Daoy (cell line): ENCODE results near the gene ACBD6. TPM values are rescaled to one million over a fixed set of nuclear protein-coding genes. Genes with fewer than 3 reads are reported as not detected.

Experiments used
- DNase-seq: peaks from one replicate; pipeline ENCODE4 v3.0.0-alpha.2; 2015; ENCODE audit warnings: low read depth
- total RNA-seq: library from RNA; depleted of rRNA; stranded (reverse); fragments of >200 nt; shearing (Covaris generic); gene quantifications from 2 replicates; pipeline ENCODE4 v1.2.3, GENCODE V29; 2014

ACBD6 gene
- total RNA-seq, 1 experiment from 2014 or later = 58.7 TPM

DNA sequence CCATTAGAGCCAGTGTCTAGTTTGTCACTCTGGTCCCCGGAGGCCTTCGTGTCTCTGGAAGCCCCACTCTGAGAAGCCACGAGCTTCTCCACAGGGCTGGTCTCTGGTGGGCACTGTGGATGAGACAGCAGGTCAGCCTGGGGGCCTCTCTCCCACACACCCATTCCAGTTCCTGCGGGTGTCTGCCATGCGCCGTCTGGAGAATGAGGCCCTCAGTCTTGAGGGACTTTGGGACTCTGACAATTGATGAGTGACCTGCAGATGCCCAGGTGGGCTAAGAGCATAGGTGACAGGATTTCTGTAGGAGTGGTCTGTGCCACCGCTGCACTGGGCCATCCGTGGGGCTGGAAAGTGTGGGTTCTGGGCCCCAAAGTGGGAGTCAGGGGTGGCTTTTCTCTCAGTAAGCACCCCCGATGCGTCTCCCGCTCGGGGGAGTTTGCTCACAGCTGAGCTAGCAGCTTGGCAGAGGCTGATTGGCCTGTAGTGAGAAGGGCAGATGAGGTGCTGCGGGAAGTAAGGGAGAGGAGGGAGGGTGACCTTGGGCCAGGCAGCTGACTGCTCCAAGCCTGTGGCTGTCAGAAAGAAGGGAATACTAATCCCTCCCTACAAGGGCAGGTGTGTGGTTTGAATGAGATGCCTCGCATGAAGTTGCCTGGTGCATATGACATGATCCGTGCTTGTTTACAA, 245.9 kb downstream of the ACBD6 start:
- DNase-seq = no peak

DNA sequence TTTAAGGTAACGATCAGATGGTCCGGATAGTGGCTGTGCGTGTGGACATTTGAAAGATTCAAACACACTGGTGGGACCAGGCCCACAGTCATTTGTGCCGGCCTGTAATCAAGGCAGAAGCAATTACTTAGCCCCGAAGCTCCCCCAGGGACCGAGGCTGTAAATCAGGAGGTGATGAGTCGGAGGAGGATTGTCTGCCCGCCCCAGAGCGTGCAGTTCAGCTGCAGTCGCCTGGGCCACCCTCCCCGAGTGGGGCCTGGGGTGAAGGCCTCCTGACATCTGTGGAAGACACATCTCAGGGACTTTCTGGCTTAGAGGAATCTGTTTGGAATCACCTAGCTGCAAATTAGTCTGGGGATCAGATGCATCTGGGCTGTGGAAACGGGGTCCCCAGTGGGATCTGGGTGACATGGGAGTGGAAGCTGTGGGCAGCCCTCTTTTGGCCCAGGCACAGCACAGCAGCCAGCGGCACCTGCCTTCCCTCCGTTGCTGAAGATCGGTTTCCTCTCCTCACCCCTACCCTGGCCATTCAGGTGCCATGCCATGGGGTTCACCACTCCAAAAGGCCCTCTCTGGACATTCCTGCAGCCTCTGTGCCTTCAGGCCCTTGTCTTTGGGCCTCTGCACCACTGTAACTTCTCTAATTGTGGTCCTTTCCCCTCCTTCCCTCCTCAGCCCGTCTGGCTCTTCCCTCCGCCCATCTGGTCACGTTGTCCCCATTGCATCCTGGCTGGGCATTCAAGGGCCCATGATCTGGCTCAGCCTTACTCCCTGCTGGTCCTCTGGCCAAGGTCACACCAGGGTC, 246.6 kb downstream of the ACBD6 start:
- DNase-seq = no peak

DNA sequence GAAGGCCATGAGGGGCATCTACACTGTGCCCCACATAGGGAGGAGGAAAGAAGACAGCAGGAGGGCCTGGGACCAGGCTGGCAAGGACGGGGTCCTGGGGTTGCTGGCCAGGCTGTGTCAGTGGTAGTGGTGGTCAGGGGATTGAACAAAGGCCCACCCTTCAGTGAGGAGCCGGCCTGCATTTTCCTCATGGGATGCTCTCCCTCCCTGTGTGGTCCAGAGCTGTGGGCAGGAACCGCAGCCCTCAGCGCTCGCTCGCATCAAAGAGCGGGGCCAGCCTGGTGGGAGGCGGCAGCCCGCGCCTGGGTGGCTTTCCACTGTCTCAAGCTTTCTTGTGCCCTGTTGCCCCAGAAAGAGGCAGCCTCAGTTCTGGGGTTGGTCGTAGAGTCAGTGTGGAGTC, 247.5 kb downstream of the ACBD6 start:
- DNase-seq = no peak

DNA sequence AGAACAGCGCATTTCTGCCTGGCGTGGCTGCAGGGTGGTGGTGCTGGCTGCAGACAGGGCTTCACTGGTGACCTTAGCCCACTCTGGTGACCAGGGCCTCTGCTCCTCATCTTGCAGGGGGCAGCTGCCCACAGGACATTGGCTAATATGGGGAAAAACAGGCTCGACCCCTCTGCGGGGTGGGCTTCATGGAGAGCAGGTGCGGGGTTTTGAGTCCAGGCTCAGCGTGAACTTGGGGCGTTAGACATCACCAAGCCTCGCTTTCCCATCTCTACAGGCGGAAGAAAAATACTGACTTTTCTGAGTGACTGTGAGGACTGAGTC, 247.9 kb downstream of the ACBD6 start:
- no peak for DNase-seq

DNA sequence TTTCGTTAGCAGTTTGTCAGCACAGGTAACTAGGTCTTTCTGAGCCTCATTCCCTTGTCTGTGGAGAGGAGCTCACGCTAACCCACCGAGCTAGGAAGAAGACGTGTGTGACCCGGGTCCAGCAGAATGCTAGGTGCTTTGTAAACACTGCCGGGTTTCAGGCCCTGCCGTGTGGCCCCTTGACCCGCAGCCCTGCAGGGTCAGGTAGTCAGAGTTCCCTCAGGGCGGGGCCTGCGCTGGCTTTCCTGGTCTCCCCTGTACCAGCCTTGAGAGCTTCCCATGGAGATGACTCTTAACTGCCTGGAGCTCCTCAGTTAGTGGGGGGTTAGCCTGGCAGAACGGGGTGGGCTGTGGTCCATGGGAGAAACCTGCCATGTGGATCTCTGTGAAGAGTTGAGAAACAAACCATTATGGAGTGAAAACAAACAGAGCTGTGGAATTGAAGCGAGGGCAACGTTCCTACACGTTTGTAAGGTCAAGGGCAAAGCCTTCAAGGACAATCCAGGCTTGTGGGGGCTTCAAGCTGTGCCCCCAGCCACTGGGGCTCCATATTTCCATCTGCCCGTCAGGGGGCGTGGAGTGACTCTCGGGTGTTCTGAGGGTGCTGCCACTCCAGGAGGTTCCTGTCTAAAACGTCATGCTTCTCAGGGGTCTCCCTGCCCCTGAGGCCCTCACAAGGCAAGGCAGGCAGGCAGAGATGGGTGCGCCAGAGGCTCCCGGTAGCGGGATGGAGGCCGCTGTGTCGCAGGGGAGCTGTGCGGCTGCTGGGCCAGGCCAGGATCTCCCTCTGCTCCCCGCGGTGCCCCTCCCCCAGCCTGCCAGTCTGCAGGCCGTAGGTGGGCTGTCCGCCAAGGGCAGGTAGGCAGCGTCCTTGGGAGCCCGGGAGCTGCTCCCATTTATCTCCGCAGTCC, 248.5 kb downstream of the ACBD6 start:
- no peak for DNase-seq

DNA sequence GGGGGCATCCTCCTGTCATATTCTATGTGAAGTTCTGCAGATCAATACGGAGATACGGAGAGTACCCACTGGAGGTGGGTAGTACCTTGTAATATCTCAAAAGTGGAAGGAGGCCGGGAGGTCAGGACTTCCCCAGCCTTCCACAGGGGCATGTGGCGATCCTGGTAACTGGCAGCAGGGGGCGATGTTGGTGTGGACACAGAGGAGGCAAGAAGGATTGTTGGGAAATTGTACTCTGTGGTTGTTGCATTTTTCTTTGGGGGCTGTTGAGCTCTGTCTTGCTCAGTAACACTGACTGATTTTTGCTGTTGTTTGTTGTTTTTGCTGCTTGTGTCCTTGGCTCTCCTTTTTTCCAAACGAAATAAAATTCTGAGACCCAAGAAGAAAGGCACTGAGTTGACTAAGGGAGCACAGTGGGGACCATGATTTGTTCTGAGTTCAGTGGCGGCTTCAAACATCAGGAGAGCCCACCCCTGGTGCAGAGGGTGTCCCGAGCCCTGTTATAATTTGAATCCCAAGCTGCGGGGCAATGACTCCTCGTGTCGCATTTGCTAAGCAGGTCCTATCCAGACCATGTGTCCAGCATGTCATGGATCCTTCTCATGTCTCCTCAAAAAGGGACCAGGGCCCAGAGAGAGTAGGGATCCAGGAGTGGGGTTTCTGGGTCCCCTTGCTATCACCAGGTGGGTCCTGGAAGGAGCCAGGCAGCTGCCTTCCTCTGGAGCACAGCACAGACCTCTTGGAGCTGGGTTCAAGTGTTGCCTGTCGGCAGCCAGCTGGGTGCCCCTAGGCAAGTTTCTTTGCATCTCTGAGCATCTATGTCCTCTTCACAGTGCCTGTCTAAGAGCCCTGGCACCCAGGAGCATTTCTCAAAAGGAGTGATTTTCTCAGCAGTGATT, 249.5 kb downstream of the ACBD6 start:
- DNase-seq = peak; percentile 78

DNA sequence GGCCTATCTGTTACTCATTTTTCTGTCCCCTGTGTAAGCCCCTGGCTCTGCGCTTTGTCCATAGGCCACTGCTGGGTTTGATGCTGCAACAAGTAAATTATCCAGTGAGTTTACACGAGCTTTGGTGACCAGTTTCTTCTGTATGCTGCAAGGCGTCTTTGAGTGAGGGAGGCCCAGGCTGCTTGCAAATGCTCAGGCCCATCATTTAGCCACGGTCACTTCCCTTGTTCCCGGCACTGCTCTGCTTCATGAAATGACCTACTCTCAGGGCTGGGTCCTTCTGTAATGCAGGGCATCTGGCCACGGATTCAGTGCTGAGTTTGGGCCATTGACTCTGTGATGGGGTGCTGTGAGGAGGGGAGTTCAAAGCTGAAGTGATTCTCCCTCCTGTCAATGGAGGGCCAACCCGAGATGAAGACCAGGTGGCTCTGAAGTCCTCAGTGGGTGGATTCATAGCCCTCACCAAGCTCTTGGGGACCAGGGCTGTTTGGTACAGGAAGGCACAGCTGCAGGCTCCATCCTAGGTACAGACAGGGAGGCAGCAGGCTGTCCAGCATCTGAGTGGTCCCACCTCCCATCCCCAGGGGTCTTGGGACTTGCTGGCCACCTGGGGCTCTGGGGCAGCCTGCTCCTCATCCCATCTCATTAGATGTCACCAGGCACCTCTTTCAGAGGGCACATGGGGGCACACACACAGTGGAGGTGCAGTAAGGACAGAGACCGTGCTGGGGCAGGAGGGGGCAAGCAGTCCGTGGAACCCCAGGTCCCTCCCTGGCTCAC, 250.7 kb downstream of the ACBD6 start:
- no peak for DNase-seq

DNA sequence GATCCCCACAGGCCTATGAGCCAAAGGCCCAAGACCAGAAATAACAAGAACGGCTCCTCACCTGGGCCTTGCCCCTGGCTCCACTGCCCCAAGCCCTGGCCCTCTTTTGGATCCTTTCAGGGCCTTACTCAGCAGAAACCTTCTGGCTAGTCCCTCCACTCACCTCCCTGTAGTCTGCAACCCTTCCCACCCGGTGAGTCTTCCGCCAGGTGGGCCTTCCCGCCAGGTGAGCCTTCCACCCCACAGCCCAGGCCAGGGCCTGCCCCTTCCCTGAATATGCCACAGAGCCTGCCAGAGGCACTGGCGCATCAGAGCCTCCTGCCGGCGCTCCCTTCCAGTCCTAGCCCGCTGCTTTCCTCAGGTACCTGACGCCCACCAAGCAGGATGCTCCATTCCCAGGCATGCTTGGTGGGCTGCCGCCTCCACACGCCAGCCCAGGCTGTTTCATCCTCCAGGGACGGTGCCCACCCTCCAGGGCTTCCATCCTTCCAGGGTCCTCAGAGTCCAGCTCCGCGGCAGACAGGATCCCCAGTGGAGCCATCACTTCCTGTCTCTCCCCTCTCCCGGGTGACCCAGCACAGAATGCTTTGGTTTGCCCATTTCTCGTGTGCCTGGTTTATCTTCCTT, 251.4 kb downstream of the ACBD6 start:
- no peak for DNase-seq

DNA sequence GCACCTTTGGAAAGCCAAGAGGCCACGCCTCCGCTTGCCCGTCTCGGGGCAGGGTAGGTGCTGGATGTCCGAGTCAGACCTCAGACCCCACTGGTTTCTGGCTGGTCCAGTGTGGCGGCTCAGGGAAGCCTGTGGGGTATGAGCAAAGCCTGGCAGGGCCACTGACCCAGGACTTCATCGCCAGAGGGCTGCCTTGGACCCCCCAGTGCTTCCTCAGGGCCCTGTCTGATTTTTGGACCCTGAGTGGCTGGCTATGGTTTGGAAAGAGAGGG, 251.9 kb downstream of the ACBD6 start:
- DNase-seq = no peak

DNA sequence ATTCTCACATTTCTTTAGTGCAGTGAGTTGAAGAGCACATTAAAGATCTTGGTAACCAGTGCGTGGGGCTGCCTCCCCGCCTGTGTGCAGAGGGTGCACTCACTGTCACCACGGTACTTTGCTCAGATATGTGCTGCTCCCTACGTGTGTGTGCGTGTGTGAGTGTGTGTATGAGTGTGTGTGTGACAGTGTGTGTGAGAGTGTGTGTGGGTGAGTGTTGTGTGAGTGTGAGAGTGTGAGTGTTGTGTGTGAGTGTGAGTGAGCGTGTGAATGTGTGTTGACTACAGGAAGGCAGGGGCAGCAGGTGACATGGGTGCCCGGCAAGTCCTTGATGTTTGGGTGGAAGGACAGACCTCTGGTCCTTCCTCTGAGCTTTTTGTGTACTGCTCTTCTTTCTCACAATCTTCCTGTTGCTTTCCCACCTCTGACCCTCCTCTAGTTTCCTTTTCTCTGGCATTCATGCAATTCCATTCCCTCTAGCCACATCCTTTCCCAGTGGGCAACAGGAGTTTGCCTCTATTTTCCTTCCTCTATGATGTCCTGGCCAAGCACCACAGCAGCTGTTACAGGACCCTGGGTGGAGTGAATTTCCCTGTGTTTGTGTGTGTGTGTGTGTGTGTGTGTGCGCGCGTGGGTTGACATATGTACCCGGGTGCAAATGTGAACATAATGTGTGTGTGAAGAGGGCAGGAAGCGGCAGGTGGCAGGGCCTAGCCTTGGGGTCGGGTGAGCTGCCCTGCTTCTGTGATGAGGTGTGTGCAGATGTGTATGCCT, 252.5 kb downstream of the ACBD6 start:
- DNase-seq = no peak

DNA sequence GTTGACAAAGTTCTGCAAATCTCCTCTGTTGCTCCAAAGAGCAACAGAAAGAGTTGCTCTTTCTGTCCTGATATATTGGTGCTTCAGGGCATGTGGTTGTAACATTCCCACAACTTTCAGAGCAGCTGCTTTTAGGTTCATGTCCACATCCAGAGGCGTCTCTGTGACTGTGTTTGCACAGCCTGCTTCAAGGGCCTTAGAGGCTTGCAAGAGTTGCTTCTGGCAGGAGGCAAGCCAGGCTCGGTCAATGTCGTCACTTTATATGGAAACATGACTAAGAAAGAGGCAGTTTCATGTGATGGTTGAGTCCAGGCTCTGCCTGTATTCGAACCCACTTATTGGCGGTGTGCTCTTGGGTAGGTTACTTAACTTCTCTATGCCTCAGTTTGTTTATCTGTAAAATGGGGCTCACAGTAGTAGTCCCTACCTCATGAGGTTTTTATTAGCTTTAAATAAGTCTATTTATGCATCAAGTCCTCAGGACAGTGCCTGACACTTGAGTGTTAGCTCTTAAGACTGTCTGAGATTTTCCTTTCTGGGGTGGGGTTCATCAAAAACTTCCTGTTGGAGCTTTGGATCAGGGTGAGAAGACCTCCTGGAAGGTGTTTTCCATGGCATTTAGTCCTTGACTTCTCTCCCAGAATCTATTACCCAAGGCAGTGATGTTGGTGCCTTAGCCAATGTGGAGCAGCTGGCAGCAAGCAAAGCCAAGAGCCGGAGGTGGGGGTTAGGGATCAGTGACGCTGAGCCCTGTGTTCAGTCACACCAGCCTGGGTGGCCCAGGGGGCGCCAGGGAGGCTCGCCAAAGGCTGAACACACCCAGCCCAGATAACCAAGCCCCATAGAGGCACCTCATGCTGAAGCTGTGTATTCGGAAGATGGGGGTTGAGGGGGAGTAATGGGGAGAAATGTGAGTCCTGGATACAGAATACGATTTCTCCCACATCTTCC, 253.4 kb downstream of the ACBD6 start:
- DNase-seq = no peak

DNA sequence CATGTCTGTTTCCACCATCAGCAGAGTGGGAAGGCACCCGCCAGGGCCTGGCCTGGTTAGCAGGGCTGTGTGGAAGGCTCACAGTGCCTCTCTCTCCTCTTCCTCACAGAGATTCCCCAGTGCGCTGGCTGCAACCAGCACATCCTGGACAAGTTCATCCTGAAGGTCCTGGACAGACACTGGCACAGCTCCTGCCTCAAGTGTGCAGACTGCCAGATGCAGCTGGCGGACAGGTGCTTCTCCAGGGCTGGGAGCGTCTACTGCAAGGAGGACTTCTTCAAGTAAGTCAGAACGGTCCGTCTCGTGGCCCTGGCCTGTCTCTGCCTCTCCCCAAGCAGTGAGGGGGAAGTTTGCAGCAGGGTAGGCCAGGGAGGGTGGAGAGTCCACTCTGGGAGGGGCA, 254.2 kb downstream of the ACBD6 start:
- no peak for DNase-seq

DNA sequence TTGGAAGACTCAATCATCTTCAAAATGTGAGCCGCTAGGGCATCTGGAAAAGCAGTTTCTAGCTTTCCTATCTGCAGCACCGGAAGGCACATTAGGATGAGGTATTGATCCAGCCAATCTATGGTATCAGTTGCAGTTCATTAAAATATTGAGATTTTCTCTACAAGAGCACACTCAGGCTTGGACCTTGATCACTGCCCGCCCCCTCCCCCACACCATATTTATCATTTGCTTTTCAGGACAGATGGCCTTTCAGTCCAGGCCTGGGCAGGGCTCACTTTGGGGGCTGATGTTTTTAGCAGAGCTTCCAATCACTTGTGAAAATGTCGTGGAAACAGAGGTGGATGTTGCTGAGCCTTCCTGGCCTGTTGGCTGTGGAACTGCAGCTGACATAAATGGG, 254.8 kb downstream of the ACBD6 start:
- no peak for DNase-seq

DNA sequence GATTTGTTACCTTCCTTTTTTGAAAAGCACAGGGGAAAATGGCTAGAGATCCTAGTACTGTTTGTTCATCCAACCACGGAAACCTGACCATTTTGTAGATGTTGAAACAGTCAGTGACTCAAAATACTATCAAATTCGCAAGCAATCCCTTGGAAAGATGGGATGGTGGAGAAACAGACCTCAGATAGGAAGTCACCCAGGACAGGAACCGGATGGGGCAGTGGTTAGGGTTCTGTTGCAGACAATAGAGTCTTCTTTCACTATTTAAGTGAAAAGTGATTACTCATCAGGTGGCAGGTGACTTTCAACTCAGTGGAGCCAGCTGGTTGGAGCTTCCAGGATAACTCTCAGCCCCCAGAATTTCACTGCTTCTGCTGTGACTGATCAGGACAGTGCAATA, 255.3 kb downstream of the ACBD6 start:
- DNase-seq = no peak

DNA sequence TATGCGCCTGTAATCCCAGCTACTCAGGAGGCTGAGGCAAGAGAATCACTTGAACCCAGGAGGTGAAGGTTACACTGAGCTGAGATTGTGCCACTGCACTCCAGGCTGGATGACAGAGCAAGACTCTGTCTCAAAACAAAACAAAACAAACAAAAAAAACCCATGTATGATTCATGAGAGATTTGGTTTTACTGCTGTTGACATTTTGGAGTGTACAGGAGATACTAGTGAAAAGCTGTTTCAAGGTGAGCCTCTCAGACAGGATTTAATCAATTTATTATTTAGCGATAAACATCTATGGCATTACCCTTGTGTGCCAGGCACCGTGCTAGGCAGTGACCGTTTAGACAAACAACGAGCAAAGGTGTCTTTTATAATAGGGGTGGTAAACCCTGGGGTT, 255.8 kb downstream of the ACBD6 start:
- no peak for DNase-seq

DNA sequence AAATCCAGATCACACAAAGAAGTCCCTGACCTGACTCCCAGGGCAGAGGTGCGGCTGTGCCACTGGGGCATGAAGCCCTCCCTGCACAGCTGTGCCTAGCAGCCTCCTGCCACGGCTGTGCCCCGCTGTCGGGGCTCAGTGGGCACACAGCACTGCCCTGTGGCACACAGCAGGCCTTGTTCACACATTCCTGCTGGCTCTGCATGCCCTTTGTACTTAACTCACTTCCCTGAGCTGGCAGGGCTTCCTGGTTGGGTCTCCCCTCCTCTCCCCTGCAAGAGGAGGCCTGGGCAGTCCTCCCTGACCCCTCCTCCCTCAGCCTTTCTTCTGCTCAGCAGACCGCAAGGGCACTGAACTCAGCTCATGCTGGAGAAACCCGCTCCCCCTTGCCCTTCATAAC, 257.5 kb downstream of the ACBD6 start:
- DNase-seq = no peak

DNA sequence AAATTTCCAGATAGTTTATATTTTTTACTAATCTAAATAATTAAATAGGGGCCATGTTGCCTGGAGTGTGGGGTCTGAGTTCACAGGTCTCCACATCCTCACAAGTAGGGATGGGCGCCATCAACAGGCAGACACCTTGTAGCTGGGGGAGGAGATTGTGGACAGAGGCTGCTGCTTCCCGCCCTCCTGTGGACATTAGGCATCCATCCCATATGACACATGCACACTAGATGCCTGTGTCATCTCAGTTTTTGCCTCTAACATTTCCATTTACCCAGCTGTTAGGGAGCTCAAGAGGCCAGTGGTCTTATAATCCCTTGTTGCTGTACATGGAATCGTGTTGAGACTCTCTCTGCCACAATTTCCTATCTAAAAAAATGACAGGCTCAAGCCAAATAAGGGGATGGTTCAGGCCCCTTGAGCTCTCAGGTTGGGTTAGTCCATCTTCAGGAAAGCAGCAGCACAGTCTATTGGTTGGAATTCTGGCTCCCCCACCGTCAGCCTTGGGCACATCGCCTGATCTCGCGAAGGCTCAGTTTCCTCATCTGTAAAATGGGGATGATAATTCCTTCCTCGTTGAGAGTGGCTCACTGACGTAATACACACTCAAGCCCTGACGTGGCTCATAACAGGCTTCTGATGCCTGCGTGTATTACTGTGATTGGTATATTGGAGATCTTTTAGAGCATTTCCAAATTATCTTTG, 258.7 kb downstream of the ACBD6 start:
- DNase-seq = no peak
